HG03469 (cell line): Measurements from ENCODE around the gene SMO.
A peak's percentile ranks its signal among the peaks of the same experiment; 100 is the strongest.
"Not testable (repeated sequence)": the region's sequence is repeated elsewhere in the genome, so short reads cannot be mapped to it uniquely, and the experiment has no call there.

Experiments used
- ATAC-seq: cut with Tn5 transposase; IDR thresholded peaks from one replicate; pipeline ENCODE4 v1.9.1; 2021; ENCODE audit warnings: mild to moderate bottlenecking, moderate library complexity, moderate number of reproducible peaks; ENCODE audit not compliant: unreplicated experiment

Gene SMO

DNA sequence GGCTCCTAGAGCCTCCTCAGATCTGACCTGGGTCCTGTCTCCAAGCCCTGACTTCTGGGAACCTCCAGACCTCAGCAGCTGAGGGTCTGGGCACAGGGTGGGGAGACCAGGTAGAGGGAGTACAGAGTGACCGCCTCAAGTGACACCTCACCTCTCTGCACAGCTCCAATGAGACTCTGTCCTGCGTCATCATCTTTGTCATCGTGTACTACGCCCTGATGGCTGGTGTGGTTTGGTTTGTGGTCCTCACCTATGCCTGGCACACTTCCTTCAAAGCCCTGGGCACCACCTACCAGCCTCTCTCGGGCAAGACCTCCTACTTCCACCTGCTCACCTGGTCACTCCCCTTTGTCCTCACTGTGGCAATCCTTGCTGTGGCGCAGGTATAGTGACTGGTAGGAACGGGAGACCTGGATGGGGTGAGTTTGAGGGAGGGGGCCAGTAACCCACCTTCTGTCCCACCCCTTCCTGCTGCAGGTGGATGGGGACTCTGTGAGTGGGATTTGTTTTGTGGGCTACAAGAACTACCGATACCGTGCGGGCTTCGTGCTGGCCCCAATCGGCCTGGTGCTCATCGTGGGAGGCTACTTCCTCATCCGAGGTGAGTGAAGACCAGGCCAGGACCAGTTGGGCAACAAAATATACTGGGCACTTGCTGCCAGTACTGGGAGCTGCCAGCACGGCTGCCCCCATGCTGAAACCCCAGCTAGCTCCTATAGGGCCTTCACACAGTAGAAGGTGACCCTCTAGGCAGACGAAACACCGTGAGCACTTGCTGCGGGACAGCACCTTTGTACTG is 17.8 kb downstream of the SMO start:
- ATAC-seq, result no peak

DNA sequence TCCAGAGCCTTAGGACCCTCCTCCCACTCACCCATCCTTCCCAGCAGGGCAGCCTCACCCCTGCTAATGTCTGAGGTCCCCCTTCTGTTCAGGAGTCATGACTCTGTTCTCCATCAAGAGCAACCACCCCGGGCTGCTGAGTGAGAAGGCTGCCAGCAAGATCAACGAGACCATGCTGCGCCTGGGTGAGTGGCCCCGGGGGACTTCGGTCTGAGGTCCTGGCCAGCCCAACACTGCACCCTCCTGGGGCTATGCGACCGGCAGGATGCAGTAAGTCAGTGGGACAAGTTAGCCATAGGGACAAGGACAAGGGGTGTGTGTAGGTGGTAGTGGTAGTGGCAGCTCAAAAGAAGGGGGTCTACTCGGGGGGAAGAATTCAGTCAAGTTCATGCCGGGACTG is 20.2 kb downstream of the SMO start:
- no peak for ATAC-seq

GRCh38 chr7:129209067-129209926 is 20.9 kb downstream of the SMO start:
- ATAC-seq, result no peak

- no peak for ATAC-seq
Measured at GRCh38 chr7:129210256-129210988, 22.0 kb downstream of the SMO start.

DNA sequence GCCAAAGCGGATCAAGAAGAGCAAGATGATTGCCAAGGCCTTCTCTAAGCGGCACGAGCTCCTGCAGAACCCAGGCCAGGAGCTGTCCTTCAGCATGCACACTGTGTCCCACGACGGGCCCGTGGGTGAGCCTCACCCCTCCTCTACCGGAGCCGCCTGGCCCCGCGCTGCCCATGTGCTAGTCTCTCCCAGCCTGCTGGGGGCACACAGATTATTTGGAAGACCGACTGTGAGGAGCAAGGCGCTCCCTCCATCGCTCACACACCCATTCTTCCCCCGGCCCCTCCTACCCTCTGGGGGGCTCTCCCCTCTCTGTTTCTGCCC is 22.5 kb downstream of the SMO start:
- no peak for ATAC-seq

DNA sequence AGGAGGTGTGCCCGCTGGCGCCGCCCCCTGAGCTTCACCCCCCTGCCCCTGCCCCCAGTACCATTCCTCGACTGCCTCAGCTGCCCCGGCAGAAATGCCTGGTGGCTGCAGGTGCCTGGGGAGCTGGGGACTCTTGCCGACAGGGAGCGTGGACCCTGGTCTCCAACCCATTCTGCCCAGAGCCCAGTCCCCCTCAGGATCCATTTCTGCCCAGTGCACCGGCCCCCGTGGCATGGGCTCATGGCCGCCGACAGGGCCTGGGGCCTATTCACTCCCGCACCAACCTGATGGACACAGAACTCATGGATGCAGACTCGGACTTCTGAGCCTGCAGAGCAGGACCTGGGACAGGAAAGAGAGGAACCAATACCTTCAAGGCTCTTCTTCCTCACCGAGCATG is 23.7 kb downstream of the SMO start:
- ATAC-seq, result no peak

DNA sequence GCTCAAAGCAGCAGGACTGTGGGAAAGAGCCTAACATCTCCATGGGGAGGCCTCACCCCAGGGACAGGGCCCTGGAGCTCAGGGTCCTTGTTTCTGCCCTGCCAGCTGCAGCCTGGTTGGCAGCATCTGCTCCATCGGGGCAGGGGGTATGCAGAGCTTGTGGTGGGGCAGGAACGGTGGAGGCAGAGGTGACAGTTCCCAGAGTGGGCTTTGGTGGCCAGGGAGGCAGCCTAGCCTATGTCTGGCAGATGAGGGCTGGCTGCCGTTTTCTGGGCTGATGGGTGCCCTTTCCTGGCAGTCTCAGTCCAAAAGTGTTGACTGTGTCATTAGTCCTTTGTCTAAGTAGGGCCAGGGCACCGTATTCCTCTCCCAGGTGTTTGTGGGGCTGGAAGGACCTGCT is 24.2 kb downstream of the SMO start:
- ATAC-seq, result no peak

- ATAC-seq, result no peak
Measured at GRCh38 chr7:129213828-129214227, 25.4 kb downstream of the SMO start.

GRCh38 chr7:129215691-129216090 is 27.3 kb downstream of the SMO start:
- ATAC-seq, result not testable (repeated sequence)

- ATAC-seq, result not testable (repeated sequence)
Measured at GRCh38 chr7:129216101-129216715, 27.8 kb downstream of the SMO start.

GRCh38 chr7:129216821-129217416 is 28.5 kb downstream of the SMO start:
- not testable (repeated sequence) for ATAC-seq

- ATAC-seq, result no peak
Measured at GRCh38 chr7:129218514-129219062, 30.2 kb downstream of the SMO start.

GRCh38 chr7:129219166-129219565 is 30.7 kb downstream of the SMO start:
- not testable (repeated sequence) for ATAC-seq

GRCh38 chr7:129222064-129222463 is 33.6 kb downstream of the SMO start:
- ATAC-seq, result no peak

DNA sequence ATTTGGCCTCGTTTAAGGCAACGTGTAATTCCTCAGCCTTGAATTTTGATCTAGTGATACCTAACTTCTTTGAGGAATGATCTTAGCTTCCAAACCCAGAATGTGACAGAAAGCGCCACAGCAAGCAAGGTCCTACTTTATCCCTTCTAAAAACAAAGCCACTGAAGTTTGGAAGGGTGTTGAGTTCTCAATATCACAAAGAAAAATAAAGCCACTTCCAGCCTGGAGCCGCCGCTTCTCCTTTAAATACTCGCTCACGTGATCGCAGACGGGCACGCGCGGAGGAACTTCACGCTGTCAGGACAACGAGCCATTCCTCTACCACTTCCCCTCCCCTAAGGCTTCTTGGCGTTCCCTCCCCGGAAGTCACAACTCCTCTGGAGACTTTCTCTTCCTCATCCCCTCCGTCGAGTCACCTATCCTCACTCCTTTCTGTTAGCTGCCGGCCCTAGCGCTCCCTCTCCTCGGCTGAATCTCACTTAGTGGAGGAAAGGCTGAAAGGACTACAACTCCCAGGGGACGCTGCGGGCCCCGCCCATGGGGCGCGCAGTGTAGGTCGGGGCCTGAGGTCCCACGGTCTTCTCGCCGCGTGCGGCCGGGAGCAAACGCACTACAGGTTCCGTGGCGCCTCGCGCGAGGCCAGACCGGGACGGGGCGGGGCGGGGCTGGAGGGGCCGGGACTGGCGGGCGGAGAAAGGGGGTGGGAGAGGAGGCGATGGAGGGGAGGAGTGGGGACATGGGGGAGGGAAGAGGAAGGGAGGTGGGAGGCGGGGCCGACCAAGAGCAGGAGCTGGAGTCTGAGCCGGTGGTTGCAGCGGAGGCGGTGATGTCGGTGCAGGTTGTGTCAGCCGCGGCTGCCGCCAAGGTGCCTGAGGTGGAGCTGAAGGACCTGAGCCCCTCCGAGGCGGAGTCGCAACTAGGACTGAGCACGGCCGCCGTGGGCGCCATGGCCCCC is 36.1 kb downstream of the SMO start, which contains the start of gene AHCYL2:
Gene AHCYL2, plus strand, starts transcription at position 780 of the 955 bp plus-strand sequence.
- ATAC-seq, result peak; percentile 83

DNA sequence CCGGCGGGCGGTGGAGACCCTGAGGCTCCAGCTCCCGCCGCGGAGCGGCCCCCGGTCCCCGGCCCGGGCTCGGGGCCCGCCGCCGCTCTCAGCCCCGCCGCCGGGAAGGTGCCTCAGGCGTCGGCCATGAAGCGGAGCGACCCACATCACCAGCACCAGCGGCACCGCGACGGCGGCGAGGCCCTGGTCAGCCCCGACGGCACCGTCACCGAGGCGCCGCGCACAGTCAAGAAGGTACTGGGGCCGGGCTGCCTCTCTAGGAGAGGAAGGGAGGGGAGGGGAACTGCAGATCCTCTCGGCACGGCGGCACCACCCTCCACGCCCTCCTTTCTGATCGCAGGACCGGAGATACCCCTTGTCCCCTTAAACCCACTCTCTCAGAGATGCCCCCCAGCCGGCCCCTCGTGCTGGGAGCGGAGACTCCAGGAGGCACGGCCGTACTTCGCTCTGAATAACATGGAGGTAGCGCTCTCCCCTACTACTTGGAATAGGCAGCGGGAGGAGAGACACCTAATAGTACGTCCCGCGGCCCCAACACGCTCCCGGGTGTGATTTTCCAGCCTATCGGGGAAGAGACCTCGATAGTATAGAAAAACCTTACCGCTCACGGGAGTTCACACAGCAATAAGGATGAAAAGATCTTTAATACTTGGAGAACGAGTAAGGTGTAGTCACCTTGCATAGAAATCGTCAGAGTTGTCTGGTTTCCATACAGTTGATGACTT is 36.9 kb downstream of the SMO start:
- ATAC-seq, result peak; percentile 16

- ATAC-seq, result no peak
Measured at GRCh38 chr7:129225931-129226572, 37.6 kb downstream of the SMO start.
